ENCODE results near the gene ANKRD20A1. TPM values are rescaled to one million over a fixed set of nuclear protein-coding genes. Genes with fewer than 3 reads are reported as not detected.
"Not testable (repeated sequence)": the region's sequence is repeated elsewhere in the genome, so short reads cannot be mapped to it uniquely, and the experiment has no call there.

The ANKRD20A1 gene
- under 0.01 and 0.26 TPM in 2 replicates for total RNA-seq

DNA sequence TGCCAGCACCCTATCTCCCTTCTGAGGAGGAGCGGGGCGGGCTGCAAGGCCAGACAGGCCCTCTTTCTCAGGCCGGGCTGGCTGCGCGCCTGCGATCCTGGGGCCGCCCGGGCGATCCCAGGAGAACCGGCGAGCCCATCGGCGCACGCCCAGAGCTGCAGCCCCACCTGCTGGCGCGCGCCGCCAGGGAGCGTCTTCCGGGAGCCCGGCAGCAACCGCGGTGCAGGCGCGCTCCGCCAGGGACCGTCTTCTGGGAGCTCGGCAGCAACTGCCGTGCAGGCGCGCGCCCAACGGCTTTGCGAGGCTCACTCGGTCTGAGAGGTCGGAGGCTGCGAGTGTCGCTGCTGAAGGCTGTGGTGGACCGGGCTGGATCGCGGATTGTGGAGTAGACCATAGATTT is at the start of gene ANKRD20A1:
Gene ANKRD20A1, plus strand, starts transcription at position 61 of the 400 bp plus-strand sequence. CDS start 496 bp downstream, outside the sequence.
- not testable (repeated sequence) for DNase-seq (ENCODE audit: low read depth); FAIRE-seq; H3K4me3 ChIP-seq (ENCODE audit: low read depth, low read length); H3K36me3 ChIP-seq (ENCODE audit: control insufficient read depth, insufficient read depth, low read length); H3K27me3 ChIP-seq (ENCODE audit: control insufficient read depth, insufficient read depth, low read length)

DNA sequence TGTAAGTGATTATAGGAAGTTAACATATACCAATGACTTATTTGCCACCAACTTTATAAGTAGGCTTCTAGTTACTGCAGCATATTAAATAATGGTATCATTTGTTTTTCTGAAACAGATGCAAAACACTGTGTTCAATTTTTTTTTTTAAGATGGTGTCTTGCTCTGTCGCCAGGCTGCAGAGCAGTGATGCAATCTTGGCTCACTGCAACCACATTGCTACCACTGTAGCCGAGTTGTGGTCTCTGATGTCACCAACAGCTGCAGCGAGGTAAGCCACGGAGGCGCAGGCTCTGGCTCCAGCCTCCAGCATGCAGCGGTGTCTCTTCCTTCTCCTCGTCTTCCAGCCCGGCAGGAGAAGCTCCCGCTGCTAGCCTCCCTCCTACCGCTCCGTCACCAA is 26.6 kb upstream of the ANKRD20A1 start:
- H3K4me3 ChIP-seq (ENCODE audit: low read depth, low read length); FAIRE-seq; H3K27me3 ChIP-seq (ENCODE audit: control insufficient read depth, insufficient read depth, low read length); DNase-seq (ENCODE audit: low read depth); H3K36me3 ChIP-seq (ENCODE audit: control insufficient read depth, insufficient read depth, low read length): not testable (repeated sequence)
